ENCODE data around the gene ZFPM1.
"Not testable (repeated sequence)": the region's sequence is repeated elsewhere in the genome, so short reads cannot be mapped to it uniquely, and the experiment has no call there.

The ZFPM1 gene

GRCh38 chr16:88518411-88519111 lies 65.5 kb downstream of the ZFPM1 start:
- H3K27ac Mint-ChIP-seq; H3K4me1 Mint-ChIP-seq (ENCODE audit: low read depth); H3K9me3 Mint-ChIP-seq (ENCODE audit: low read depth); H3K4me3 Mint-ChIP-seq; H3K27me3 Mint-ChIP-seq; H3K36me3 Mint-ChIP-seq: not testable (repeated sequence)

DNA sequence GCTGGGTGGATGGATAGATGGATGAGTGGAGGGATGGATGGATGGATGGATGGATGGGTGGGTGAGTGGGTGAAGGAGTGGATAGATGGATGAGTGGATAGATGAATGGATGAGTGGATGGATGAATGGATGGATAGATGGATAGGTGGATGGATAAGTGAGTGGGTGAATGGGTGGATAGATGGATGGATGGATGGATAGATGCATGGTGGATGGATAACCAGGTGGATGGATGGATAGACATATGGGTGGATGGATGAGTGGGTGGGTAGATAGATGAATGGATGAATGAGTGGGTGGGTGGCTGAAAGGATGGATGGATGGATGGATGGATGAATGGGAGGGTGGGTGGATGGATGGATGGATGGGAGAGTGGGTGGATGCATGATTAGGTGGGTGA lies 66.2 kb downstream of the ZFPM1 start:
- no peak overlapping the region for H3K27ac Mint-ChIP-seq

GRCh38 chr16:88519938-88520653 lies 67.0 kb downstream of the ZFPM1 start:
- H3K27ac Mint-ChIP-seq: no peak overlapping the region
- peaks cover 2% of the 10 kb centered on the region for H3K4me1 Mint-ChIP-seq (ENCODE audit: low read depth)
- no peaks in the 10 kb centered on the region for H3K9me3 Mint-ChIP-seq (ENCODE audit: low read depth)
- peaks cover 6% of the 10 kb centered on the region for H3K36me3 Mint-ChIP-seq
- no peak overlapping the region for H3K4me3 Mint-ChIP-seq
- H3K27me3 Mint-ChIP-seq: no peaks in the 10 kb centered on the region

More for the DNA sequence above, 66.2 kb downstream of the ZFPM1 start:
- Mint-ChIP-seq H3K27me3 (no peaks in the 10 kb centered on the region), H3K9me3 (ENCODE audit: low read depth) (no peaks in the 10 kb centered on the region), H3K4me3 (no peak overlapping the region), H3K36me3 (peaks cover 6% of the 10 kb centered on the region), H3K4me1 (ENCODE audit: low read depth) (peaks cover 2% of the 10 kb centered on the region)

DNA sequence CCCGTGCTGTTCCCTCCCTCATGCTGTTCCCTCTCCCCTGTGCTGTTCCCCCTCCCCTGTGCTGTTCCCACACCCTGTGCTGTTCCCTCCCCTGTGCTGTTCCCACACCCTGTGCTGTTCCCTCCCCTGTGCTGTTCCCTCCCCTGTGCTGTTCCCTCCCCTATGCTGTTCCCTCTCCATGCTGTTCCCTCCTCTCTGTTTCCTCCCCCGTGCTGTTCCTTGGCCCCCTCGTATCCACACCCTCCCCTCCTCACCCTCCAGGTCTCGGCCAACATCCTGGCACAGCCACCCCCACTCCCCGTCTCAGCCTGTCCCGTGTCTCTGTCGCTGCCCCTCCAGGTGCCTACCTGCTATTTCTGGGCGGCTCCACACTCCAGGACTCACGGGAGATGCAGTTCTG lies 68.6 kb downstream of the ZFPM1 start:
- H3K4me3 Mint-ChIP-seq: no peak overlapping the region
- H3K27me3 Mint-ChIP-seq: no peaks in the 10 kb centered on the region
- peaks cover 6% of the 10 kb centered on the region for H3K36me3 Mint-ChIP-seq
- no peaks in the 10 kb centered on the region for H3K9me3 Mint-ChIP-seq (ENCODE audit: low read depth)
- no peak overlapping the region for H3K27ac Mint-ChIP-seq
- peaks cover 4% of the 10 kb centered on the region for H3K4me1 Mint-ChIP-seq (ENCODE audit: low read depth)

- Mint-ChIP-seq H3K4me1 (ENCODE audit: low read depth) (peaks cover 4% of the 10 kb centered on the region), H3K27me3 (no peaks in the 10 kb centered on the region), H3K9me3 (ENCODE audit: low read depth) (no peaks in the 10 kb centered on the region), H3K4me3 (no peak overlapping the region), H3K27ac (no peak overlapping the region), H3K36me3 (peaks cover 5% of the 10 kb centered on the region)
These were observed 69.3 kb downstream of the ZFPM1 start for GRCh38 chr16:88522276-88522949.

GRCh38 chr16:88523309-88524161 lies 70.5 kb downstream of the ZFPM1 start:
- Mint-ChIP-seq H3K4me3 (no peak overlapping the region), H3K36me3 (peaks cover 2% of the 10 kb centered on the region), H3K27ac (no peak overlapping the region), H3K4me1 (ENCODE audit: low read depth) (peaks cover 4% of the 10 kb centered on the region), H3K27me3 (no peaks in the 10 kb centered on the region), H3K9me3 (ENCODE audit: low read depth) (no peaks in the 10 kb centered on the region)

DNA sequence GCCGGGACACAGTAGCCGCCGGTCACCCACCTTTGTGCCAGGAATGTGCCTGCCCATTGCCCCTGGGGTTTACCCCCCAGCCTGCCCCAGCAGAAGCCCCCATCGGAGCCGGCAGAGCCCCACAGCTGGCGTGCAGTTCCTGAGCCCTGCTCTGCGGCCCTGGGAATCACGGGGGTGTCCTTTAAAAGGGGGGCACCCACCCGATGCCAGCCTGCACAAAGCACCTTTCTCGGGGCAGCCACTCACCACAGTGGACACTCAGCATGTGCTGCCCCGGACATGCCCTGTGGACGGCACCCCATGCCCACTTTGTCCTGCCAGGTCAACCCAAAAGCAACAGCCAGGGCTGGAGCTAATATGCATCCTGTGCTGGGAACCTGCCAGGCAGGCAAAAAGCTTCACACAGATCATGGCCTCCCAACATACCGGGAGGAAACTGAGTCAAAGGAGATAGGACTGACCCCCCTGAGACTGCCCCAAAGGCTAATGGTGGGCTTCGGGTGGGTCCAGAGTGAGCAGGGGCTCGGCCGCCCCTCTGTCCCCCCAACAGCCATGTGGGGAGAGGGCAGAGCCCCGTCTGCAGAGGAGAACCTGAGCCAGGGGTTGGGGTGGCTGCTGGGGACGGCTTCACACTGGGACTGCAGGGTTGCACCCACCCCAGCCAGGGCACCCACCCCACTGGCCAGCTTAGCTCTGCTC lies 71.3 kb downstream of the ZFPM1 start:
- Mint-ChIP-seq H3K9me3 (ENCODE audit: low read depth) (no peaks in the 10 kb centered on the region), H3K4me1 (ENCODE audit: low read depth) (peaks cover 4% of the 10 kb centered on the region), H3K36me3 (no peaks in the 10 kb centered on the region), H3K27ac (no peak overlapping the region), H3K27me3 (no peaks in the 10 kb centered on the region), H3K4me3 (no peak overlapping the region)

DNA sequence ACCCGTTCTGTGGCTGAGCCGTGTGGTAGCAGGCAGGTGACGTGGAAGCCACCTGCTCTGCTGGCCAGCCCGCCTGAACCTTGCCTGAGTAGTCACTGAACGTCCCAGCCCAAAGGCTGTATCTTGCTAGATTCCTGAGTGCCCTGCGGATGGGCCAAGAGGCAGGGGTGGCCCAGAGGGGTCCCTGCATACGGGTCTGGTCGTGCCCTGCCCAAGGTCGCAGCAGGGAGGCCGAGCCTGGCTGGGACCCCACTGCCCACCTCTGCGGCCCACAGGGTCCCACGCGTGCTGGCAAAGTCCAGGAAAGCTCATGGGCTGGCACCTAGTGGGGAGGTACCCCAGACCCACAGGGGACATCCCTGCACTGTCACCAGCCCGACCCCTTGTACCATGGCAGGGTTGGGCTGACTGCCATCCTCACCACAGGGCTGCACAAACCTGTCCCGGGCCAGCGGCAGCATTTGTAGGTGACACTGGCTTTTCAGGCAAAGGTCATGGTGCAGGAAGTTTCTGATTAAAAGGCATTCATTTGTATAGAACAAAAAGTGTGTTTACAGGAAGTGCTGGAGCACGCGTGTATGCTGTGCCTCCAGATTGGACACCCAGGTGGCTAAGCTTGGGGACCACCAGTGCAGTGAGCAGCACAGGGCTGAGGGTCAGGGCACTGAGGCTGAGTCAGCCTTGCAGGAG lies 72.0 kb downstream of the ZFPM1 start:
- Mint-ChIP-seq H3K27ac (no peak overlapping the region), H3K4me3 (no peak overlapping the region), H3K4me1 (ENCODE audit: low read depth) (peaks cover 4% of the 10 kb centered on the region), H3K27me3 (no peaks in the 10 kb centered on the region), H3K9me3 (ENCODE audit: low read depth) (no peaks in the 10 kb centered on the region), H3K36me3 (no peaks in the 10 kb centered on the region)

GRCh38 chr16:88525663-88525990 lies 72.5 kb downstream of the ZFPM1 start:
- H3K4me1 Mint-ChIP-seq (ENCODE audit: low read depth): peaks cover 2% of the 10 kb centered on the region
- H3K36me3 Mint-ChIP-seq: no peaks in the 10 kb centered on the region
- H3K27me3 Mint-ChIP-seq: no peaks in the 10 kb centered on the region
- no peak overlapping the region for H3K4me3 Mint-ChIP-seq
- H3K27ac Mint-ChIP-seq: no peak overlapping the region
- H3K9me3 Mint-ChIP-seq (ENCODE audit: low read depth): no peaks in the 10 kb centered on the region

DNA sequence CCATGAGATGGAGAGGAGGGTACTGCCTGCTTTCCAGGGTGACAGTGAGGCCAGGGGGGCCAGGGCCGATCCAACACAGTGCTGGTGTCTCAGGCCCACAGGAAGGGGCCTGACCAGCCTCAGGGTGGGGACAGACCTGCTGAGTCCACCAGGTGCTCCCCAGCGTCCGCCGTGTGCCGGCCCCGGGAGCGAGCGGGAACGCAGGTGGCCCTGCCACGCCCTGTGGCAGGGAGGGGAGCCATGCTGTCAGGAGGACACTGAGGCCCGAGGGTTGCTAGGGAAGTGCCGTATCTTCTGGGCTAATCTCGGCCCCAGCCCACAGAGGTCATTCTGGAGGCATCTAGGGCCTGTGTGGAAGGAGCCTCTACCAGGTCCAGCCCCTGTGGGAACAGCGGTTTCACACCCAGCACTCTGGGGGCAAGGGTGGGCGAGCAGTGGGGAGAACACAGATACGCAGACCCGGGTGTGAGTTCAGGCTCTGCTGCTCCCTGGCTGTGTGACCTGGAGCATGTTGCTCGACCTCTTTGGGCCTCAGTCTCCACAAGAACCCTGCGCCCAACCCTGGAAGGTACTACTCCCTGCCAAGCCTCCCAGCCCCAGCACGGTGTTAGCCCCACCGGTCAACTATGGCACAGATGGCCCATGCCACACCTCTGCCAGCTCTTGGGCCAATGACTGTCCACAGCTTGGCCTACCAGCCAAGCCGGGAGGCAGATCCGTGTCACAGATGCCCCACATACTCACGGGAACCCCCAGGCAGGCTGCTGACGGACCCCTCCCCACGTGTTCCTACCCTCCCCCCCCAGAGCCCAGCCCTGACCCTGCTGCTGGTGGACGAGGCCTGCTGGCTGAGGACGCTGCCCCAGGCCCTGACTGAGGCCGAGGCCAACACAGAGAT lies 73.2 kb downstream of the ZFPM1 start:
- H3K27me3 Mint-ChIP-seq: no peaks in the 10 kb centered on the region
- no peak overlapping the region for H3K27ac Mint-ChIP-seq
- no peaks in the 10 kb centered on the region for H3K9me3 Mint-ChIP-seq (ENCODE audit: low read depth)
- H3K36me3 Mint-ChIP-seq: no peaks in the 10 kb centered on the region
- peaks cover 2% of the 10 kb centered on the region for H3K4me1 Mint-ChIP-seq (ENCODE audit: low read depth)
- H3K4me3 Mint-ChIP-seq: no peak overlapping the region

DNA sequence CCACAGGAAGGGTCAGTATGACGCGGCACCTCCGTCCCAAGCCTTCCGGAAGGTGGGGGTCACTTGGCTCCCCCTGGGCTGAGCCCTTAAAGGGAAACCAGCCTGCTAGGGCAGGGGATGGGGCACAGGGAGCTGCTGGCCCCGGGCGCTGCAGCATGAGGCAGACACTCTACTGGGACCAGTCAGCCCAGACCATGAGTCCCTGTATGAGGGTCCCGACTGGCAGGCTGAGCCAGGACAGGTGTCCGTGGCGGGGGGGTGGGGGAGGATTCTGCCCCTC lies 73.8 kb downstream of the ZFPM1 start:
- H3K27ac Mint-ChIP-seq: no peak overlapping the region
- H3K36me3 Mint-ChIP-seq: no peaks in the 10 kb centered on the region
- no peaks in the 10 kb centered on the region for H3K27me3 Mint-ChIP-seq
- no peaks in the 10 kb centered on the region for H3K9me3 Mint-ChIP-seq (ENCODE audit: low read depth)
- peaks cover 2% of the 10 kb centered on the region for H3K4me1 Mint-ChIP-seq (ENCODE audit: low read depth)
- no peak overlapping the region for H3K4me3 Mint-ChIP-seq

DNA sequence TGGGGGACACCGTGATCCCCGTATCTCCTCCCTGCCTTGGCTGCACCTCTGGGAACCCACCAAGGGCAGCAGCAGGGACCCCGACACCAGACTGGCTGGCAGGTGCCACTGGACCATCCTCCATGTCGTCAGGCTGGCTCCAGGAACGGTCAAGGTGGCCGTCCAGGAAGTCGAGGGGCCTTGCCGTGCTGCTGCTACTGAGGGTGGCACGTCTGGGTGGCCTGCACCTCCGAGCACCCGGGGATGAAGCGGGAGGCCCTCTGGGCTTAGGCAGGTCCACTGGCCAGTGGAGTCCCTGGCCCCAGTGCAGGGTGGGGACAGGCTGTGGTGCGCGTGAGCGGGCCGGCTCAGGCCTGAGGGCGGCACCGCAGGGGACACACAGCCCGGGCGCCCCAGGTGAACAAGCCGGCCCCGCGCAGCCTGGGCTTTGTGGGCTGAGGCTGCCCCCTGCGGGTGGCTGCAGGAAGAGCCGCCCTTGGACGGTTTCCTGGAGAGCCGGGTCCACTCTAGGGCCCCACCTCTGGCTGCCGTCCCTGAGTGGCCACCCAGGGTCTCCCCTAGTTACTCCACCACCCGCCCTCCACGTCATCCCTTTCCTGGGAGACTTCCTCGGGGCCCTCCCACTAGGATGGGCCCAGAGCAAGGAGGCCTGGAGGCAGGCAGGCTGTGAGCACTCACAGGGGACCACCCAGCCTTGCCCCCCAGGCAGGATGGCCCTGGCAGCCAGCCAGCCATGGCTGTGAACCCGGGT lies 74.3 kb downstream of the ZFPM1 start:
- Mint-ChIP-seq H3K27me3 (no peaks in the 10 kb centered on the region), H3K9me3 (ENCODE audit: low read depth) (no peaks in the 10 kb centered on the region), H3K4me1 (ENCODE audit: low read depth) (peaks cover 2% of the 10 kb centered on the region), H3K36me3 (no peaks in the 10 kb centered on the region), H3K4me3 (no peak overlapping the region), H3K27ac (no peak overlapping the region)

Data from activated naive CD8-positive, alpha-beta T cell (primary cell).